NOMO-1 treated with dmso at 0.1 percent for 144 hours (cell line): ENCODE data around the gene ACKR4.
"Not testable (repeated sequence)": the region's sequence is repeated elsewhere in the genome, so short reads cannot be mapped to it uniquely, and the experiment has no call there.

Source experiments
- DNase-seq: peaks from one replicate; lab custom pipeline; 2025; ENCODE audit not compliant: unreplicated experiment; lab: John Stamatoyannopoulos, UW

ACKR4 gene

DNA sequence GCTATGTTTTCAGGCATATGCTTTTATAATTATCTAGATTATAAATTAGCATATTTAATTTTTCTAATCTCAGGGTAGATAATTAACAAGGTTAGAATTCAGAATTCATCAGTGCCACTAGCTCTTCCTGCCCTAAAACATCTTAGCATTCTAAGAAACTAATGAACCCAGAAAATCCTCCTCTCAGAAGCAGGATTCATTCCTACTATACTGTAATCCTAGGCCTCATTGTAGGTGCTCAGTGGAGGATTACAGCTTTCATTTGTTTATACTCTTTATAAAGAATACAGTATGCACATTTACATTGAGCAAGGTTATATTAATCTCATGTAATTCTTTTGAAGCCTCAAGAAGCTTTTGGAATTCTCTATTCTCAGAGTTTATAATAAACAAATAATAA, 41.6 kb downstream of the ACKR4 start:
- DNase-seq: no peak

- DNase-seq: not testable (repeated sequence)
These were observed 44.4 kb downstream of the ACKR4 start for GRCh38 chr3:132641427-132641826.

- DNase-seq: peak; percentile 8
These were observed 44.9 kb downstream of the ACKR4 start for GRCh38 chr3:132641837-132642538.

- no peak for DNase-seq
These were observed 45.4 kb downstream of the ACKR4 start for GRCh38 chr3:132642539-132642847.

GRCh38 chr3:132643366-132643765, 46.3 kb downstream of the ACKR4 start:
- no peak for DNase-seq

DNA sequence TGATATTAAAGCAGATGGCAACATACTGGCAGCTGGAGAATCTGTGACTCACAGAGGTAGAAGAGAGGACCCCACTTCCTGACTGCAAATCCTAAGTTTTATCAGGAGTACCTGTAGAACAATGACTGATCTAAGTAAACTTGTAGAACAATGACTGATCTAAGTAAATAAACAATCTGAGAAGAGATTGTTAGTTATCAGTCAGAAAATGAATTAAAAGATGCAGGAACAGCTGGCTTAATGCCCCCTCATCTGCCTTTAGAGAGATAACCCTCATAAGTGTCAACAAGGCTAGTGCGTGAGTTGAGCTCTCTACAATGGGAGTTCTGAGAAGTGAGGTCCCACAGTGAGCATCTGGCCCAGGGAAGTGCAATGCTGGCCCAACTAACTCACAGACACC, 48.0 kb downstream of the ACKR4 start:
- no peak for DNase-seq

GRCh38 chr3:132650153-132650552, 53.1 kb downstream of the ACKR4 start:
- no peak for DNase-seq
